ENCODE measurements around the gene FLT1.
A peak's percentile ranks its signal among the peaks of the same experiment; 100 is the strongest.

Gene FLT1

DNA sequence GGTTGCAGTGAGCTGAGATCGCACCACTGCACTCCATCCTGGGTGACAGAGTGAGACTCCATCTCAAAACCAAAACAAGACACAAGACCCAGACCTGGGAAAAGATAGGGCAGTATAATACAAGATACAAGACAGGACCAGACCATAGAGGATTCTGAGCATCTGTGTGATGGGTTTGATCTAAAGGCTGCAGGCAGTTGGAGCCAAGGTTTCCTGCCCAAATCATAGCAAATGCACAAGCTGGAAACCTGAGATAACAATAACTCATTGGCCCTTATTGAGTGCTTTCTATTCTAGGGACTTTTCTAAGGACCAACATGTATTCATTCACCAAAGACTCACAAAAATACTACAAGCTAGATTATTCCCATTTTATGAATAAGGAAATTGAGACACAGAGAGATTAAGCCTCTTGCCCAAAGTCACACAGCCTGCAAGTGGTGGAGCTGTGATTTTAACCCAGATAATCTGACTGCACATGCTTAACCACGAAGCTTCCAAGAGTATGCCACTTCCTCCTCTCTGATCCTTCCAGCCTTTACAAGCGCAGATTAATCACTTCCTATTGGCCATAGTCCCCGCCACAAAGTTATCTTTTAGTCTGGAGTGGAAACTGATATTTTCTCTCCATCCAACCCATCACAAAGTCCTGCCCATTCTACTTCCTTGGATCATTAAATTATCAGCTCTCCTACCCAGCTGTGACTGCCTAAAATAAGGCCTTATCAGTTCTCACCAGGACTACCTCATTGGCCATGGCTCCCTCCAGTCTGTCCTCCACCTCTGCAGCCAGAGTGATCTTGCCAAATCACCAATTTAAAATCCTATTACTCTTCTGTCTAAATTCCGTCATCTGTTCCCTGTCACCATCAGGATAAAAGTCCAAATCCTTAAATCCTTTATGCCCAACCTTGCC, 147.2 kb downstream of the FLT1 start:
- DNase-seq (ENCODE audit: low read depth, low spot score), result no peak

DNA sequence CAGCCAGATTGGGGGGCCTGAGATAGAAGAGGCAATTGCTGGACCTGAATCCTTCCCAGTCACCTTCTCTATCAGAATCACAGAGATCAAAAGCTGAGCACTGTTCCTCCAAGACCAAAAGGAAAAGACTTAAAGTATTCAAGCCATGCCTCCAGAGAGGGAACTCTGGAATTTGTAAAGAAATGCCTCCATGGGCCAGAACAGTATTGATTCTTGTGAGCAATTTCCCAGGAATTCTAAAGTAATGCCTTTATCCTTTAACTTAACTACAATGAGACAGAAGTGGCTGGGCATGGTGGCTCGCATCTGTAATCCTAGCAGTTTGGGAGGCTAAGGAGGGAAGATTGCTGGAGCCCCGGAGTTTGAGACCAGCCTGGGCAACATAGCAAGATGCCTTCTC, 148.8 kb downstream of the FLT1 start:
- no peak for DNase-seq (ENCODE audit: low read depth, low spot score)

DNA sequence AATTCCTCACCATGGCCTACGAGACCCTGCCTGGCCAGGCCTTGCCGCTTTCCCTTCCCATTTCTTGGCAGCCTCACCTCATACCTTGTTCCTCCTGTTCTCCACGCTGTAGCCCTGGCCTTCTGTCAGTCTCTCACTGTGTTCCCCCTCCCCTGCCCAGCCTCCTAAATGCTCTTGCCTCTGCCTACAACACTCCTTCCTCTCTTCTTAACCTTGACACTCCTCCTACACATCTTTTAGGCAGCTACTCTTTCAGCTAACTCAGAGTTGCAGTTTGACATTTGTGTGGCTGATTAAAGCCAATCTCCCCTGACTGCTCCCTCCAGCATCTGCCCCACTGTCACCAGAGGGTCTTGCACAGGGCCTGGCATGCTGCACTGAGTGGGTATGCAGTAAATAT, 150.8 kb downstream of the FLT1 start:
- no peak for DNase-seq (ENCODE audit: low read depth, low spot score)

DNA sequence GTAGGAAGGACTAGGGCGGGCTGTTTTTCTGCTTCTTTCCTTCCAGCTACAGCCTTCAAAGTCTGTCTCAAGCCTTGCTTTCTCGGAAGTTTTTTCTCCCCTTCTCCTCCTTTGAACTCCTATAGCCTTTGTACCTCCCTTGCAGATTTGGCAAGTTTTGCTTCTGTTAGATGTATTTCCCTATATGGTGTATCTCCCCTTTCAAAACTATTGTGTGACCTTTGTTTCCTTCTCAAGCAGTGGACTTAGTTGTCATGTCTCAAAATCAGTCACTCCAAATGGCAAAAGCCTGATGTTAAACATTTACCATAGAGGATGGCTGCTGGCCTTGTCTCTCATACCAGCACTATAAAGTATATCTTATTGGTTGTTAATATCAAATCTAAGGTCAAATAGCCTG, 152.7 kb downstream of the FLT1 start:
- DNase-seq (ENCODE audit: low read depth, low spot score), result no peak

DNA sequence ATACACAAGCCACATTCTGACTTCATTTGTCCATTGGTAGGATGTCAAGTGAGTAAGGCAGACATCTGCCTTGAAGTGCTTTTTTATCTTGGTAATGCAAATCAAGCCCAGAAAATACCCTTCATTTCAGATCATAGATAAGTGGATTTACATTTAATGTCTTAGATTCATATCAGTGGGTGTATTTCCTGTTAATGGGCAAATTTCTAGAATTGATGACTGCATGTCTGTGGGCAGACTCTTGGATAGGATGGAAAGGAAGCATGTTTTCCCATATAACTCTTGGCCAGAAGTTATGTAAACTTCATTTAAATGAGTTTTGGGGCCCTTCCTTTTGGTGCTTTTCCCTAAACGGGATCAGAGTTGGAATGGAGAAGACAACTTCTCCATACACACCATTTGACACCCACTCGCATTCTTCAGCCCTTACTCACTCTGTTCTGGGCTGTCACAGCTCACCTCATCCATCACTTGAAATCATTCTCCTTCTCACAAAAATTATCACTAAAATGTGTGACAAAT, 154.6 kb downstream of the FLT1 start:
- no peak for DNase-seq (ENCODE audit: low read depth, low spot score)

DNA sequence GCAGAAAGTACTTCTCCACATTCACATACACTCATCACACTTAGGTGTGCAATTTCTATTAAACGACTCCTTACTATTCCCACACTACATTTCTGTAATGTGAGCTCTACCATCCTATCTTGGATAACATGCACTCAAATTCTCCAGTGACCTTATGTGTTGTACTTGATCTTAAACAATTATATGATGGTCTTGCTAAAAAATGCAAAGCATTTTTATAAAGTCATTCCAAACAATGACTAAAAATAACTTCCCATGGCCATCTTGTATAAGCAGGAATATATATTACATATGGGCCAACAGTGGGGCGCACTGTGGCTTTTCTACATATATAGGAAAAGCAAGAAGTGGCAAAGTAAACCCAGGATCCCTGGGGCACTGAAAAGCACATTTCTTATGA, 155.5 kb downstream of the FLT1 start:
- DNase-seq (ENCODE audit: low read depth, low spot score), result no peak

DNA sequence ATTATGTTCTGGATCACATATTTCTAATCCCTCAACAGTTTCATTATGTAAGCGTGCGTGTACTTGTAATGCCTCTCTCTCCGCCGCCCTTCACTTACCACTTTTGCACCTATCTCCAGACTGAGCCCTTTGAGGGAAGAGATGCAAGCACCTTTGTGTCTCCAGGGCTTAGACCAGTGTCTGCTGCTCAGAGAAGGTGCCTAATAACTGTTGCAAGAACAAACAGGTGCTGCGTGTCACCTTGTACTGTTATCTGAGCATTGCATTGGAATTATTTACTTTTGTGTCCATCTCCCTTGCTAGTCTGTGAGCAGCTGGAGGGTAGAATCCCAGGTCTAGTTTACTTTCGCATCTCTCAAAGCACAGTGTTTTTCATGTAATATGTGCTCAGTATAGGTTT, 156.2 kb downstream of the FLT1 start:
- no peak for DNase-seq (ENCODE audit: low read depth, low spot score)

DNA sequence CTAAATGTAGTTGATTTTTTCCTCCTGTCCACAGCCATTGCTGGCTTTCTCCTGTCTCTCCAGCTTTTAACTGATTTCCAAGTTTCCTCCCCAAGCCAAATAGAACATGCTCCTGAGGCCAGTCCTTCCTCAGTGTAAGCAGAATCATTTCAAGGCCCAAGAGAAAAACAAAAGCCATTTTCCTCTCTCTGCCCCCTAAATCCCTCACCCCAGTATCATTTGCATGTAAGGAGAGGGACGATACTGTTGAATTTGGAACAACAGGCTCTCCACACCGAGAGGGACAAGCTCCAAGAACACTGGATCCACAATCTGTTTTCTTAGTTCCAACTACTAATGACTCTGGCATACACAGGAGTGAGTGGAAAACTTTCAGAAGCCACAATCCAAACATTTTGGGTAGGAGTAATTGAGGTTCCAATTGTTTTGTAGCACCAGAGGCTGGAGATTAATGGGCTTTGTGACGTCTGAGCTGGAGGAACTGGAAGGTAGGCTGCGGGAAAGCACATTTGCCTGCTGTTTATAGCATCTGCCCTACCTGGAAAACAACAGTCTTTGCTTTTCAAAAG, 156.8 kb downstream of the FLT1 start:
- no peak for DNase-seq (ENCODE audit: low read depth, low spot score)

DNA sequence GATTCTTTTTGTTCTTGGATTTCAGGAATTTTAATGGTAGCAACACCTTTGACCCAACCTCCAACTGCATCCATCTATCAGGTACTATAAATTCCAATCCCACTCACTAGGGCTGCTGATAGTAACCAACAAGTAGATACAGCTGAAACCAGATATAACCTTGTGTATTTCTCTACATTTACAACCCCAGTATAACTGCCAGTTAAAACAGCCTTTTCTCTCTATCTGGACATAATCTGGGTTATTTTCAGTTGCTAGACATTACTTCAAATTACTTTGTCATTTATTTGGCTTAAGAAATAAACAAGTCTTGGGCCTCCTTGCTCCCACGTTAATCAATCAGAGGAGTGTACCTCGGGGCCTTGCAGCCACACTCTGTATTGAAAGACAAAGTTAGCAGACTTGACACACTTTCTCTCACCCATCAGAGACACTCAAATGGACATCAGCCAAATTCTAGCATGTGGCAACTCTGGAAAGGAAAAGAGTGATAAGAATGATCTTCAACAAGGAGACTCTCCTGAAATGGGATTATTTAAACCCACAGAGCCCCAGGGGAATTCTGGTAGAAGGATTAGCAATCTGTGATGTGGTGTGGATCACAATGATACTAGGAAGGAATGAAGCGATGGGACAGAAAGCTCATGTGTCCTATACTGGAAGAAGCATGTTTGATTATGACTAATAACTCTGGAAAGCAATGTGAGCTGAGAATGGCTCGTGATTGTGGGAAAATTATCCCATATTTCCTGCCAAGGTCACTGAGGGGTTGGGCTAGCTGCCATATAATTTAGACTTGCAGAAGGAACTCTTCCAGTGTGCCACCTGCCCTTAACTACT, 157.5 kb downstream of the FLT1 start:
- no peak for DNase-seq (ENCODE audit: low read depth, low spot score)

DNA sequence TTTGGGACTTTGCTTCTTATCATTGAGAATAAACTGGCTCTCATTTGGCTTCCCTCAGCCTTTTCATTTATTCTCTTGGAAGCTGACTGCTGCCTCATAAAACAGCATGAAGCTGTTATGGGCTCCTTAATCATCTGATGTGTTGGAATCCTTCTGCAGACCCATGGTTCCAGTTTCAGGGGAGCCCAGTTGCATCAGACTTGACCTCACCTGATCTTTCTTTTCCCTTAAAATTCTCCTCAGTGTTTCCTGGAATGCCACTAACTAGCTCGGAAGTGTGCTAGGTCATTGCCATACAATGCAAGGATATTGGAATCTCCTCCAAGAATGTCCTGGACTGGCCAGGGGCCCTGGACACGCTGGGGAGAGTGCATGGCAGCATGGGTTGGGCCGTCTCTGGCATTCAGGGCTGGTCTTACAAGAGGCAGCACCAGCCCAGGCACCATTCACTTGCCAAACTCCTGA, 158.7 kb downstream of the FLT1 start:
- DNase-seq (ENCODE audit: low read depth, low spot score), result no peak

DNA sequence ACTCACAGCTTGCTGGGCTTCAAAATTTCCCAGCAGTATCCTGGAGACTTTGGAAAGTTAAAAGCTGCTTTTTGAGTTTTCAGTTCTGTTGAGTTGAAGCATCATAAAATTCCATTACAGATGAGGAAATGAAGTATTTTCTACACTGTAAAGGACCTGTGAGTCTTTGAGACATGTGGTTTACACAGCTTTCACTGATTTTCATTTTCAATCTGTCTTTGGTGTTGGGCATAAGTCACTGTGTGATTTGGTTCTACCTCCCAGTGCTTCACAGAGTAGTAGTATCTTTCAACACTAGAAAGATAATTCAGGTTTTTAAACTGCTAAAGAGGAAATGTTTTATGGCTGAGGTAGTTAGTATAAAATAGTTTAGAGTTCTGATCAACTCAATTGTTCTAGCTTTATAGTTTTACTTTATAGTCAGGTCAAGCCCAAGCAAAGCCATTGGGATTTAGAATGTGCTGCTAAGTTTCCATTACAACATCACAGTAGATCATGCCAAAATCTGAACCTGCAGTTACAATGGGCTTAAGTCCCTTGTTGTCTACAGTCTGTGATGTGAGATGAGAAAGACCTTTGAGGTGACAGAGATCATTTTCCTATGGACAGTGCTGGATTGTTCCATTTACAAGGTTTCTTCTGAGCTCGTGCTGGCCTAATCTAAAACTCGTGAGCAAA, 161.6 kb downstream of the FLT1 start:
- DNase-seq (ENCODE audit: low read depth, low spot score), result no peak

DNA sequence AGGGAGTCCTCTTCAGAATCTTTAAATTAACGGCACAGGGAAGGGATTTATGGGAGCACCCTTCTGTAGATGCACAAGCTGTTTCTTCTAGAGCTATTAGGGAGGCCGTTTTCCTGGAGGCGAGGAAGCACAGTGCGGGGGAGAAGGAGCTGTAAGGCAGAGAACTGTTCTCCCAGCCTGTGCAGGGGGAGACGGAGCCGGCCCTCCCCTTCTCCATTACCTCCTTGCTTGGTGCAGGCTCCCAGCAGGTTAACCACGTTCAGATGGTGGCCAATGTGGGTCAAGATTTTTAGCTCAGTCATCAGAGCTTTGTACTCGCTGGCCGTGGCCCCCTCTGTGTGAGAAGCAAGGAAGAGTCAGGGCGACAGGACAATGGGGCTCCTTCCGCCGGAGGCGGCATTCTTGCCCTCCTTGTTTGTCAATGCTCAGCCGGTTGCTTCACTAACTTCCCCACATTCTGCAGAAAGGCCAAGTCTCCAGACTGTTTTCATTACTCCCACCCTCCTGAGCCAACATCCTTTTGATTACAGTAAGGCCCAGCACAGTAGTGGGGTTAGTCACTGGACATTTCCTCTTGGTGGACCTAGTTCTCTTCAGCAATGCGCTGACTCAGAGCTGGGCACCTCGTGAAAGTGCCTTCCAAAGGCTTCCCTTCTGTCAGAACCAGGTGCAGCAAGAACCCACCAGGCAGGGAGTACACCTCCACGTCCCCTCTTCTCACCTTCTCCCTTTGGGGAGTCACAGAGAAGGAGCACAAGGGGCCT, 165.4 kb downstream of the FLT1 start:
- DNase-seq (ENCODE audit: low read depth, low spot score), result peak; percentile 36

DNA sequence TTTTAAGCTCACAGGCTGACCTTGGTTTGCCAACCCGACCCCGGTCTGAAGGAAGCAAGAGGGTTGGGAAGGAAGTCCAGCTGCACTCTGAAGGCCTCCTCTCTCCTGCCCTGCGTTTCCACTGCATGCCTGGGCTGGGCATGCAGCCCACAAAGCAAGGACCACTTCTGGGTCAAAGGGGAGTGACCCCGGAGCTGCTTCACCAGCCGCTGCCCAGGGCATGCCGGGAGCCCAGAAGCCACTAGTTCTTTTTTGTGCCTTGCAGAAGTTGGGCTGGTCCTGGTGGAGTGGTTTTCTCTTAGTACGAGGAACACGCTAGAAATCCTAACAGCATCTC, 166.7 kb downstream of the FLT1 start:
- no peak for DNase-seq (ENCODE audit: low read depth, low spot score)

DNA sequence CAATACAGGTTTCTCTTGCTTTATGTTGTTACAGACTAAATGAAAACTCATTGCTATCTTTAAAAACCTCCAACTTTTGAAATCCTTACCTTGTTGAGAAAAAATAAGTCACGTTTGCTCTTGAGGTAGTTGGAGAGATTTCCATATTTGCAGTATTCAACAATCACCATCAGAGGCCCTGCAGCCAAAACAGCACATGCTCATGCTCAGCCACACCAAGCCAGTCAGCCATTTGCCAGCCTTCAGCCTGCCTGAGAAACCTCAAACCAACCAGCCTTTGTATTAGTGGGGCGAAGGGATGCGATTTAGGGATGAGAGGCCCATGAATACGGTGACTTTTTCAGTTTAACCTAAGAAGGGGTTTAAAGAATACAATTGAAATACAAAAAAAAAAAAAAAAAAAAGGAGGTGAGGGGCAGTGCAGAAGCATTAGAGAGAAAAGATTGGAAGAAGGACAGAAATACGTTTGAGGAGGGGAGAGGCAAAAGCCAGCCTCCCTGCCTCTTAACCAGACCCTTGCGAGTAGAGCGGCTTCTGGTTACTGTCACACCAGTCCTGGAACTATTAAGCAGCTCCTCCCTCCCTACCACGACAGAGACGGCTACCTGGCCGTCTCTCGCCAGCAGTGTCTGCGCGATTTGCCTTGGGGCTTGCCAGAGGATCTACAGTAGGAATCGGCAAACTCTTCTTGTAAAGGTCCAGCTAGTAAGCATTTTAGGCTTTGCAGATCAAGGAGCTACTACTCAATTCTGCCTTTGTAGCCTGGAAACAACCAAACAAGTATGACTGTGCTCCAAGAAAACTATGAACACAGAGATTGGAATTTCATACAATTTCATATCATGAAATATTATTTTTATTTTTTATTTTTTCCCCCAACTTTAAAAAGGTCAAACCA, 167.3 kb downstream of the FLT1 start:
- DNase-seq (ENCODE audit: low read depth, low spot score), result no peak

DNA sequence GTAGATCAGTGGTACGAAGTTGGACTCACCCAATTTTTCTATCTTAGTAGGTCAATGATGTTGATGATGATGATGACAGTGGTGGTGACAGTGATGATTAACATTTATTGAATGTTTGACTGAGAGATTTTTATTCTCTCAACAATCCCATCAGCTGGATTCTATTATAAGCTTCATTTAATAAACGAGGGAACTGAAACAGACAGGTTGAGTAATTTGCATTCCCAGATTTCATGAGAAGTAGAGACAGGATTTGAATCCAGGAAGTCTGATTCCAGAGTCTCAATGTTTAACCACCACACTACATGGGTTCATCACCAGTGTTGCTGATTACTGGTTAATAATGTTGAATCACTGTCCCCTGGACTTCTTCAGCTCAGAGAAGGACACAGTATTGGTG, 168.9 kb downstream of the FLT1 start:
- no peak for DNase-seq (ENCODE audit: low read depth, low spot score)

DNA sequence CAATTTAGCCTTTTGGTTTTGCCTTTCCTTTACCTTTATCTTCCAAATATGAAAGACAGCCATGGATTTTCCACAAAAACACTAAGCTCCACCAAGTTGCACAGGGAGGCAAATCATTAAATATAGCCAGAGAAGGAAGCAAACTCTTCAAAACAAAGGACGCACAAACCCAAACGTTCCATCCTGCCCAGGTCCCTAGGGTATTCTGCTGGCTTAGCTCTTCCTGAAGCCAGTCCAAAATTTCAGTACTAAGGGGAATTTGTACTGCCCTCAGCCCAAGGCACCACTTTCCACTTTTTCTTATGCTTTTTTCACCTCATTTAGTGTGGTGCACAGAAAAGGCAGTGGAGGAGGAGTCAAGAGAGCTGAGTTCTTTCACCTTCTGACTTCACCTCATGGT, 169.9 kb downstream of the FLT1 start:
- DNase-seq (ENCODE audit: low read depth, low spot score), result no peak

DNA sequence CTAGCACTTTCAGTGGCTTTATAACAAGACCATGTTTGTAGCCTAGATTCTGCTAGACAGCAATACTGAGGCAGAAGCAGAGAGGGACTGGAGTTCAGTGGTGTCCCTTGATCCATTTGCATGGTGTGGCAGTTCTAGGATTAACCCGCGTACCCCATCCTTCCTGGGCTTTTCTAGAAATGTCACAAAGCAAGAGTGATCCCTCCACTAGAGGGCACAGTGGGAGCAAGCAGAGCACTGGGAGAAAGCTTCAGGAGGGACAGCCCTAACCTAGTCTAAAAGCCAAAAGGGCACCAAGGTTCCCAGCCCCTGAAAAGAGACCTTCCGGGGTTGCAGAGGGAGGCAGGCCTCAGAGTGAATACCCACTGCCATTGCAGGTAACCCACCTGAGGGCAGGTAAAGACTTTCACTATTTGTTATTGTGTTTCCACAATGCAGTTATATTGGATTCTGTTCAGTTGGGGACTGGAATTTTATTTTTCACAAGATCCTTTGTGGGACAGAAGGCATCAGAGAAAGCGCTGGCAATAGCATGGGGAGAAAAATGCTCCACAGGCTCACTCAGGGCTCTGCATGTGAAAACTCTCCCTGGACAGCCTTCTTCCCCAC, 170.6 kb downstream of the FLT1 start:
- peak; percentile 40 for DNase-seq (ENCODE audit: low read depth, low spot score)

DNA sequence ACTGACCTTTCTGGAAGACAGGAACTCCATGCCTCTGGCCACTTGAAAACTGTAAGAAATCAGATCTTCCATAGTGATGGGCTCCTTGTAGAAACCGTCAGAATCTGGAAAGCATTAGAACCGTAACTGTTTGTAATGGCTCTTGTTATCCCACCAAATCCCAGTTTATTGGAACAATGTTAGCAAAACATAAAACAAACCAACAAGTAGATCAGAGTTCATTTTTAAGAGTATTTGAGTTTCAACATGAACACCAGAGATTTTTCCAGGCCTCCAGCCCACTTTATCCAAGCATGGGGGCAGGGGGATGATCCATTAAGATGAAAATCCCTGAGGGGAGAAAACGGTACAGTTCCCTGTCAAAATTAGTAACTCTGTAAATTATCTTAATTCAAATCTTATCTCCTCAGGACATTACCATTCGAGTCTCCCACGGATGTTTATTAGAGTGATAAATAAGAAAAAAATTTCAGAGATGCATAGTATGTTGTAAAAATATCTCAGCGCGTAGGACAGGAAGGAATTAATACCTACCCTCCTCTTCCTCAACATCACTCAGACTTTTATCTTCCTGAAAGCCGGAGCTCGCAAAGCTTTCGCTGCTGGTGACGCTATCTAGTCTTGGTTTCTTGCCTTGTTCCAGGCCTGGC, 172.5 kb downstream of the FLT1 start:
- DNase-seq (ENCODE audit: low read depth, low spot score), result no peak

DNA sequence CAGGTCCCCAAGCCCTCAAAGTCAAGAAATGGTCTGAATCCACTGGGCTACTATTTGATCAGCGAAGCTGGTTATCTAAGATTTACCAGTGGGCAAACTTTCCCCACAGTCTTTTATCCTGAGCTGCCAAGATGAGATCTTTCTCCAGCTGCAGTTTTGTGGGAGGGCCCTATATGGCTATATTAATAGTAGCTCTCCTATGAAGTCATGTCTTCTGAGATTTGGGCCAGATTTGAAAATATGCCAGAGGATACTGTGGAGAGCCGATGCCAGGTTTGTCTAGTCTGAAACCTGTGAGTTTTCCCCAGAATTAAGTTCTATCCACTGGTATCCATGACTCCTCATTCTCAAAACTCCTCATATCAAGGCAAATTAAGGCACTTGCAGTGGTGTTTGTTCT, 173.2 kb downstream of the FLT1 start:
- no peak for DNase-seq (ENCODE audit: low read depth, low spot score)

Data from smooth muscle cell of the brain vasculature (primary cell).